ENCODE measurements around the gene PAX9. TPM values are rescaled to one million over a fixed set of nuclear protein-coding genes. Genes with fewer than 3 reads are reported as not detected.

Gene PAX9
- total and polyA plus RNA-seq, 2 experiments from 2014 or later = 0.24 to 0.53 TPM

- WGBS (ENCODE audit: low lambda C conversion rate, missing lambda C conversion rate) = 20% methylated on average over 4 of the region's 4 CpGs
- Histone ChIP-seq H3K79me2 (no peaks in the 10 kb centered on the region), H4K20me1 (ENCODE audit: insufficient read depth, poor library complexity, severe bottlenecking) (no peaks in the 10 kb centered on the region), H3K4me2 (no peak overlapping the region), H3K27ac (no peak overlapping the region), H3K36me3 (replicated peaks; ENCODE audit: insufficient read depth, low read depth) (no peaks in the 10 kb centered on the region), H3K4me1 (ENCODE audit: insufficient read depth) (peaks cover 17% of the 10 kb centered on the region), H3K9me3 (ENCODE audit: low read depth) (no peaks in the 10 kb centered on the region), H3K9me2 (replicated peaks; ENCODE audit: insufficient read depth) (no peaks in the 10 kb centered on the region), H3K4me3 (no peak overlapping the region), H3K27me3 (peaks cover 100% of the 10 kb centered on the region), H2AFZ (no peak overlapping the region)
- no peak for TF ChIP-seq EZH2 (IDR thresholded peaks at IDR 0.05; ENCODE audit: borderline replicate concordance)
- no peak for TF ChIP-seq CTCF (IDR thresholded peaks at IDR 0.05; ENCODE audit: poor library complexity)
- TF ChIP-seq EZH2phosphoT487 (IDR thresholded peaks at IDR 0.05; ENCODE audit: low read depth, severe bottlenecking, unreplicated experiment) = no peak
- DNase-seq (ENCODE audit: low spot score) = no peak
Observed at GRCh38 chr14:36649872-36650650, 11.6 kb upstream of the PAX9 start.

- peaks cover 100% of the 10 kb centered on the region for H3K27me3 ChIP-seq
- no peaks in the 10 kb centered on the region for H3K9me2 ChIP-seq (replicated peaks; ENCODE audit: insufficient read depth)
Observed at GRCh38 chr14:36652542-36653201, 9.0 kb upstream of the PAX9 start.

GRCh38 chr14:36653413-36653812, 8.2 kb upstream of the PAX9 start:
- no peaks in the 10 kb centered on the region for H3K9me2 ChIP-seq (replicated peaks; ENCODE audit: insufficient read depth)
- 61% methylated on average over 3 of the region's 3 CpGs for WGBS (ENCODE audit: low lambda C conversion rate, missing lambda C conversion rate)
- H3K4me3 ChIP-seq = no peak overlapping the region
- H3K27ac ChIP-seq = no peak overlapping the region
- H3K36me3 ChIP-seq (replicated peaks; ENCODE audit: insufficient read depth, low read depth) = no peaks in the 10 kb centered on the region
- peaks cover 100% of the 10 kb centered on the region for H3K27me3 ChIP-seq
- H3K4me2 ChIP-seq = no peak overlapping the region
- H2AFZ ChIP-seq = no peak overlapping the region
- TF ChIP-seq EZH2 (IDR thresholded peaks at IDR 0.05; ENCODE audit: borderline replicate concordance) (no peak), EZH2phosphoT487 (IDR thresholded peaks at IDR 0.05; ENCODE audit: low read depth, severe bottlenecking, unreplicated experiment) (no peak), CTCF (IDR thresholded peaks at IDR 0.05; ENCODE audit: poor library complexity) (no peak)
- no peaks in the 10 kb centered on the region for H3K79me2 ChIP-seq
- H3K4me1 ChIP-seq (ENCODE audit: insufficient read depth) = peaks cover 16% of the 10 kb centered on the region
- no peaks in the 10 kb centered on the region for H3K9me3 ChIP-seq (ENCODE audit: low read depth)
- H4K20me1 ChIP-seq (ENCODE audit: insufficient read depth, poor library complexity, severe bottlenecking) = no peaks in the 10 kb centered on the region
- DNase-seq (ENCODE audit: low spot score) = no peak

More at GRCh38 chr14:36652542-36653201, 9.0 kb upstream of the PAX9 start:
- Histone ChIP-seq H3K4me3 (no peak overlapping the region), H3K36me3 (replicated peaks; ENCODE audit: insufficient read depth, low read depth) (no peaks in the 10 kb centered on the region), H3K27ac (no peak overlapping the region), H3K9me3 (ENCODE audit: low read depth) (no peaks in the 10 kb centered on the region), H3K79me2 (no peaks in the 10 kb centered on the region), H2AFZ (no peak overlapping the region), H3K4me2 (no peak overlapping the region), H3K4me1 (ENCODE audit: insufficient read depth) (peaks cover 20% of the 10 kb centered on the region), H4K20me1 (ENCODE audit: insufficient read depth, poor library complexity, severe bottlenecking) (no peaks in the 10 kb centered on the region)
- no peak for TF ChIP-seq CTCF (IDR thresholded peaks at IDR 0.05; ENCODE audit: poor library complexity)
- TF ChIP-seq EZH2 (IDR thresholded peaks at IDR 0.05; ENCODE audit: borderline replicate concordance) = no peak
- TF ChIP-seq EZH2phosphoT487 (IDR thresholded peaks at IDR 0.05; ENCODE audit: low read depth, severe bottlenecking, unreplicated experiment) = no peak
- DNase-seq (ENCODE audit: low spot score) = no peak
